ENCODE data around the gene TMEM171.

Gene TMEM171

GRCh38 chr5:73154208-73155006, 34.0 kb downstream of the TMEM171 start:
- DNase-seq, result no peak

- no peak for DNase-seq
Observed at GRCh38 chr5:73155271-73156222, 35.2 kb downstream of the TMEM171 start.

- no peak for DNase-seq
Observed at GRCh38 chr5:73157414-73158303, 37.3 kb downstream of the TMEM171 start.

GRCh38 chr5:73158313-73158712, 37.9 kb downstream of the TMEM171 start:
- no peak for DNase-seq

GRCh38 chr5:73160239-73160671, 39.9 kb downstream of the TMEM171 start:
- DNase-seq, result no peak

- no peak for DNase-seq
Observed at GRCh38 chr5:73170522-73170921, 50.1 kb downstream of the TMEM171 start.

GRCh38 chr5:73171495-73171894, 51.1 kb downstream of the TMEM171 start:
- DNase-seq, result no peak

GRCh38 chr5:73172951-73173350, 52.6 kb downstream of the TMEM171 start, which contains the start of gene TMEM174:
Gene TMEM174 (plus strand): TSS chr5:73173193. CDS start chr5:73173244, 51 bp downstream.
- DNase-seq, result no peak

- no peak for DNase-seq
Observed at GRCh38 chr5:73174100-73174815, 53.9 kb downstream of the TMEM171 start.

GRCh38 chr5:73176250-73176649, 55.9 kb downstream of the TMEM171 start:
- no peak for DNase-seq

- no peak for DNase-seq
Observed at GRCh38 chr5:73178265-73178664, 57.9 kb downstream of the TMEM171 start.

GRCh38 chr5:73179730-73180129, 59.4 kb downstream of the TMEM171 start:
- no peak for DNase-seq

- no peak for DNase-seq
Observed at GRCh38 chr5:73180566-73180965, 60.2 kb downstream of the TMEM171 start.

Measured in right hindlimb (tissue), 1 donor.